ENCODE results near the gene BBS4. TPM values are rescaled to one million over a fixed set of nuclear protein-coding genes. Genes with fewer than 3 reads are reported as not detected.
A peak's percentile ranks its signal among the peaks of the same experiment; 100 is the strongest.

The BBS4 gene
- total RNA-seq, 1 donor = 24.9 TPM

- DNase-seq (ENCODE audit: low read depth) = no peak
- no peak overlapping the region for H3K4me3 ChIP-seq (ENCODE audit: low read depth, low read length)
- no peak for TF ChIP-seq CTCF (IDR thresholded peaks at IDR 0.05; ENCODE audit: insufficient read depth, low read length)
Measured at GRCh38 chr15:72766780-72767179, 80.8 kb downstream of the BBS4 start.

GRCh38 chr15:72770673-72771328 lies 84.8 kb downstream of the BBS4 start:
- H3K4me3 ChIP-seq (ENCODE audit: low read depth, low read length) = no peak overlapping the region
- no peak for TF ChIP-seq CTCF (IDR thresholded peaks at IDR 0.05; ENCODE audit: insufficient read depth, low read length)
- DNase-seq (ENCODE audit: low read depth) = no peak

GRCh38 chr15:72771329-72771725 lies 85.3 kb downstream of the BBS4 start:
- no peak for TF ChIP-seq CTCF (IDR thresholded peaks at IDR 0.05; ENCODE audit: insufficient read depth, low read length)
- no peak for DNase-seq (ENCODE audit: low read depth)
- no peak overlapping the region for H3K4me3 ChIP-seq (ENCODE audit: low read depth, low read length)

- TF ChIP-seq CTCF (IDR thresholded peaks at IDR 0.05; ENCODE audit: insufficient read depth, low read length) = no peak
- no peak overlapping the region for H3K4me3 ChIP-seq (ENCODE audit: low read depth, low read length)
- DNase-seq (ENCODE audit: low read depth) = no peak
Measured at GRCh38 chr15:72774696-72775383, 88.8 kb downstream of the BBS4 start.

GRCh38 chr15:72778796-72779195 lies 92.8 kb downstream of the BBS4 start:
- no peak for TF ChIP-seq CTCF (IDR thresholded peaks at IDR 0.05; ENCODE audit: insufficient read depth, low read length)
- H3K4me3 ChIP-seq (ENCODE audit: low read depth, low read length) = no peak overlapping the region
- DNase-seq (ENCODE audit: low read depth) = no peak

- DNase-seq (ENCODE audit: low read depth) = no peak
- peak overlapping the region; percentile 94 for H3K4me3 ChIP-seq (ENCODE audit: low read depth, low read length)
- no peak for TF ChIP-seq CTCF (IDR thresholded peaks at IDR 0.05; ENCODE audit: insufficient read depth, low read length)
Measured at GRCh38 chr15:72781631-72782030, 95.6 kb downstream of the BBS4 start.

All from fibroblast of the aortic adventitia (primary cell).